GM18502 (cell line): ENCODE results near the gene GREM2.

ENCODE experiments used
- ATAC-seq: cut with Tn5 transposase; IDR thresholded peaks from one replicate; pipeline ENCODE4 v1.9.1; 2021; ENCODE audit warnings: mild to moderate bottlenecking; ENCODE audit not compliant: unreplicated experiment, poor library complexity

The GREM2 gene

GRCh38 chr1:240611619-240612480, at the start of gene GREM2:
TSS of gene GREM2 (minus strand) at chr1:240612155. CDS start at chr1:240493475, 118,680 bp downstream.
- ATAC-seq = peak; percentile 94

GRCh38 chr1:240658312-240658960, 46.5 kb upstream of the GREM2 start:
- no peak for ATAC-seq

GRCh38 chr1:240656531-240656930, 44.6 kb upstream of the GREM2 start:
- ATAC-seq = no peak

GRCh38 chr1:240652961-240653409, 41.0 kb upstream of the GREM2 start:
- no peak for ATAC-seq

- no peak for ATAC-seq
Measured at GRCh38 chr1:240652549-240652948, 40.6 kb upstream of the GREM2 start.

GRCh38 chr1:240650877-240651276, 38.9 kb upstream of the GREM2 start:
- no peak for ATAC-seq

GRCh38 chr1:240649733-240650721, 38.1 kb upstream of the GREM2 start:
- ATAC-seq = no peak

GRCh38 chr1:240646571-240647240, 34.8 kb upstream of the GREM2 start:
- ATAC-seq = no peak

- no peak for ATAC-seq
Measured at GRCh38 chr1:240644732-240645131, 32.8 kb upstream of the GREM2 start.

- ATAC-seq = no peak
Measured at GRCh38 chr1:240635466-240636256, 23.7 kb upstream of the GREM2 start.

- no peak for ATAC-seq
Measured at GRCh38 chr1:240630409-240630808, 18.5 kb upstream of the GREM2 start.

- no peak for ATAC-seq
Measured at GRCh38 chr1:240621249-240621648, 9.3 kb upstream of the GREM2 start.

- ATAC-seq = no peak
Measured at GRCh38 chr1:240619906-240620621, 8.1 kb upstream of the GREM2 start.

- no peak for ATAC-seq
Measured at GRCh38 chr1:240619357-240619756, 7.4 kb upstream of the GREM2 start.

GRCh38 chr1:240618946-240619345, 7.0 kb upstream of the GREM2 start:
- ATAC-seq = no peak

- no peak for ATAC-seq
Measured at GRCh38 chr1:240616018-240616417, 4.1 kb upstream of the GREM2 start.

- ATAC-seq = no peak
Measured at GRCh38 chr1:240613356-240614142, 1.6 kb upstream of the GREM2 start.

GRCh38 chr1:240612811-240613210, 856 bp upstream of the GREM2 start:
- no peak for ATAC-seq
